ENCODE measurements around the gene CLIC4.
"Not testable (repeated sequence)": the region's sequence is repeated elsewhere in the genome, so short reads cannot be mapped to it uniquely, and the experiment has no call there.

Gene CLIC4

GRCh38 chr1:24776821-24777220, 31.6 kb downstream of the CLIC4 start:
- no peak for TF ChIP-seq CTCF (conservative IDR thresholded peaks at IDR 0.05; ENCODE audit: low read depth)
- CTCF ChIA-PET, result interaction anchor here (0.6 kb wide), 2 partner anchors 22 to 438 kb away, joined by 3 to 6 read pairs; no protein-coding TSS in a partner anchor
- H3K27ac ChIP-seq, result no peak overlapping the region
- POLR2A ChIA-PET (ENCODE audit: low non-redundant PET), result no interaction called here
- no peak for DNase-seq (ENCODE audit: low spot score)

- ChIA-PET POLR2A (ENCODE audit: low non-redundant PET) (no interaction called here), CTCF (interaction anchor here (0.6 kb wide), 1 partner anchor 1829 kb away, joined by 5 read pairs; no protein-coding TSS in a partner anchor)
- no peak for DNase-seq (ENCODE audit: low spot score)
- H3K27ac ChIP-seq, result no peak overlapping the region
- TF ChIP-seq CTCF (conservative IDR thresholded peaks at IDR 0.05; ENCODE audit: low read depth), result no peak
Measured at GRCh38 chr1:24778141-24778540, 32.9 kb downstream of the CLIC4 start.

GRCh38 chr1:24779199-24779598, 34.0 kb downstream of the CLIC4 start:
- POLR2A ChIA-PET (ENCODE audit: low non-redundant PET); H3K27ac ChIP-seq; DNase-seq (ENCODE audit: low spot score): not testable (repeated sequence)
- CTCF ChIA-PET, result interaction anchor here (0.6 kb wide), 1 partner anchor 9 kb away, joined by 3 read pairs; no protein-coding TSS in a partner anchor

GRCh38 chr1:24779689-24780464, 34.6 kb downstream of the CLIC4 start:
- no peak for DNase-seq (ENCODE audit: low spot score)
- POLR2A ChIA-PET (ENCODE audit: low non-redundant PET), result no interaction called here
- TF ChIP-seq CTCF (conservative IDR thresholded peaks at IDR 0.05; ENCODE audit: low read depth), result no peak
- CTCF ChIA-PET, result interaction anchor here (0.6 kb wide), 1 partner anchor 8 kb away, joined by 3 read pairs; no protein-coding TSS in a partner anchor
- no peak overlapping the region for H3K27ac ChIP-seq

GRCh38 chr1:24780626-24781025, 35.4 kb downstream of the CLIC4 start:
- POLR2A ChIA-PET (ENCODE audit: low non-redundant PET); CTCF ChIA-PET; DNase-seq (ENCODE audit: low spot score); H3K27ac ChIP-seq: not testable (repeated sequence)

- ChIA-PET POLR2A (ENCODE audit: low non-redundant PET) (no interaction called here), CTCF (no interaction called here)
- no peak overlapping the region for H3K27ac ChIP-seq
Measured at GRCh38 chr1:24782689-24783088, 37.4 kb downstream of the CLIC4 start.

GRCh38 chr1:24783713-24784112, 38.5 kb downstream of the CLIC4 start:
- no peak for DNase-seq (ENCODE audit: low spot score)
- TF ChIP-seq CTCF (conservative IDR thresholded peaks at IDR 0.05; ENCODE audit: low read depth), result no peak
- POLR2A ChIA-PET (ENCODE audit: low non-redundant PET), result no interaction called here
- CTCF ChIA-PET, result no interaction called here
- H3K27ac ChIP-seq, result no peak overlapping the region

More at GRCh38 chr1:24782689-24783088, 37.4 kb downstream of the CLIC4 start:
- DNase-seq (ENCODE audit: low spot score), result no peak
- no peak for TF ChIP-seq CTCF (conservative IDR thresholded peaks at IDR 0.05; ENCODE audit: low read depth)
